ENCODE data around the gene USP17L30.
"Not testable (repeated sequence)": the region's sequence is repeated elsewhere in the genome, so short reads cannot be mapped to it uniquely, and the experiment has no call there.

USP17L30 gene

DNA sequence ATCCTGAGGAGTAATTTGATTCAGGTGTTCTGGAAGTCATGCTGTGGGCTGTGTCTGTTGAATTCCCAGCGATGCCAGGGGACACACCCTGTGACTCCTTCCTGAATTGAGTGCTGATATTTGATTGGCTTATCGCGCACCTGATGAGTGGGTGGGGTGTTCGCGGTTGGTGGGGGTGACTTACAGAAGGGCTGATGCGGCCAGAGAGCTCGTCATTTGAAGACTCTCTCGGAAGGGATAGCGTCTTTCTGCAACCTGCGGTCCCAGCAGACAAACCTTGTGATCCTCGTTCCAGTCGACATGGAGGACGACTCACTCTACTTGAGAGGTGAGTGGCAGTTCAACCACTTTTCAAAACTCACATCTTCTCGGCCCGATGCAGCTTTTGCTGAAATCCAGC is at the start of gene USP17L30:
Gene USP17L30 (plus strand): TSS at position 301 of the 400 bp plus-strand sequence. CDS start 0 bp downstream, at position 301.
- not testable (repeated sequence) for DNase-seq (ENCODE audit: low read depth); H3K4me3 ChIP-seq (replicated peaks; ENCODE audit: low read depth, low read length)

- DNase-seq (ENCODE audit: low read depth); H3K4me3 ChIP-seq (replicated peaks; ENCODE audit: low read depth, low read length): not testable (repeated sequence)
Measured at GRCh38 chr4:9324191-9324590, 38.7 kb upstream of the USP17L30 start.

DNA sequence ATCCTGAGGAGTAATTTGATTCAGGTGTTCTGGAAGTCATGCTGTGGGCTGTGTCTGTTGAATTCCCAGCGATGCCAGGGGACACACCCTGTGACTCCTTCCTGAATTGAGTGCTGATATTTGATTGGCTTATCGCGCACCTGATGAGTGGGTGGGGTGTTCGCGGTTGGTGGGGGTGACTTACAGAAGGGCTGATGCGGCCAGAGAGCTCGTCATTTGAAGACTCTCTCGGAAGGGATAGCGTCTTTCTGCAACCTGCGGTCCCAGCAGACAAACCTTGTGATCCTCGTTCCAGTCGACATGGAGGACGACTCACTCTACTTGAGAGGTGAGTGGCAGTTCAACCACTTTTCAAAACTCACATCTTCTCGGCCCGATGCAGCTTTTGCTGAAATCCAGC is 38.1 kb upstream of the USP17L30 start, which contains the start of gene USP17L24:
Gene USP17L24 (plus strand): TSS at position 301 of the 400 bp plus-strand sequence. CDS start 0 bp downstream, at position 301.
- DNase-seq (ENCODE audit: low read depth); H3K4me3 ChIP-seq (replicated peaks; ENCODE audit: low read depth, low read length): not testable (repeated sequence)

- not testable (repeated sequence) for DNase-seq (ENCODE audit: low read depth)
Measured at GRCh38 chr4:9329611-9330010, 33.3 kb upstream of the USP17L30 start, which contains the start of gene USP17L25. Gene USP17L25 (plus strand): TSS chr4:9329911. CDS start chr4:9329911, 0 bp downstream.

GRCh38 chr4:9334358-9334757 is 28.6 kb upstream of the USP17L30 start, which contains the start of gene USP17L26:
Gene USP17L26 (plus strand): TSS chr4:9334658. CDS start chr4:9334658, 0 bp downstream.
- not testable (repeated sequence) for DNase-seq (ENCODE audit: low read depth); H3K4me3 ChIP-seq (replicated peaks; ENCODE audit: low read depth, low read length)

More at GRCh38 chr4:9329611-9330010, 33.3 kb upstream of the USP17L30 start, which contains the start of gene USP17L25:
- H3K4me3 ChIP-seq (replicated peaks; ENCODE audit: low read depth, low read length), result not testable (repeated sequence)

- DNase-seq (ENCODE audit: low read depth); H3K4me3 ChIP-seq (replicated peaks; ENCODE audit: low read depth, low read length): not testable (repeated sequence)
Measured at GRCh38 chr4:9339103-9339502, 23.8 kb upstream of the USP17L30 start, which contains the start of gene USP17L5. Gene USP17L5 (plus strand): TSS chr4:9339403. CDS start chr4:9339403, 0 bp downstream.

DNA sequence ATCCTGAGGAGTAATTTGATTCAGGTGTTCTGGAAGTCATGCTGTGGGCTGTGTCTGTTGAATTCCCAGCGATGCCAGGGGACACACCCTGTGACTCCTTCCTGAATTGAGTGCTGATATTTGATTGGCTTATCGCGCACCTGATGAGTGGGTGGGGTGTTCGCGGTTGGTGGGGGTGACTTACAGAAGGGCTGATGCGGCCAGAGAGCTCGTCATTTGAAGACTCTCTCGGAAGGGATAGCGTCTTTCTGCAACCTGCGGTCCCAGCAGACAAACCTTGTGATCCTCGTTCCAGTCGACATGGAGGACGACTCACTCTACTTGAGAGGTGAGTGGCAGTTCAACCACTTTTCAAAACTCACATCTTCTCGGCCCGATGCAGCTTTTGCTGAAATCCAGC is 19.1 kb upstream of the USP17L30 start, which contains the start of gene USP17L27:
Gene USP17L27 (plus strand): TSS at position 301 of the 400 bp plus-strand sequence. CDS start 0 bp downstream, at position 301.
- not testable (repeated sequence) for H3K4me3 ChIP-seq (replicated peaks; ENCODE audit: low read depth, low read length); DNase-seq (ENCODE audit: low read depth)

GRCh38 chr4:9348593-9348992 is 14.3 kb upstream of the USP17L30 start, which contains the start of gene USP17L28:
Gene USP17L28 (plus strand): TSS chr4:9348893. CDS start chr4:9348893, 0 bp downstream.
- not testable (repeated sequence) for DNase-seq (ENCODE audit: low read depth); H3K4me3 ChIP-seq (replicated peaks; ENCODE audit: low read depth, low read length)

DNA sequence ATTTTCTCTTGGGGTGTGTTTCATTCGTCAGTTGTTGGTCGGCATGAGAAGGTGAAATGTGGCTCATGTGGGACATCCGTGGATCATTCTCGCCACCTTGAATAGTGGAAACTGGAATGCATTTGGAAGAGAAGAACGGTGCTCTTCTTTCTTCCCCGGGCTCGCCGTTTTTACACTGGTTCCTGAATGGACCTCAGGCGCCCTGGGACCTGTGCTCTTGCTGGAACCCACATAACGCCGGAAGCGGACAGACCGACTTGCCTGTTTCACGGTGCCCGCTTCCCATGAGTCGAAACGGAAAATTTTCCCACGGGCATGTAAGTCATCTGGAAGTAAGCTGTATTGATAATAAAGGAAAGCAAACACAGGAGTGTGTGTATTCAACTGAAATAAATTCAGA is 12.1 kb upstream of the USP17L30 start:
- DNase-seq (ENCODE audit: low read depth); H3K4me3 ChIP-seq (replicated peaks; ENCODE audit: low read depth, low read length): not testable (repeated sequence)

DNA sequence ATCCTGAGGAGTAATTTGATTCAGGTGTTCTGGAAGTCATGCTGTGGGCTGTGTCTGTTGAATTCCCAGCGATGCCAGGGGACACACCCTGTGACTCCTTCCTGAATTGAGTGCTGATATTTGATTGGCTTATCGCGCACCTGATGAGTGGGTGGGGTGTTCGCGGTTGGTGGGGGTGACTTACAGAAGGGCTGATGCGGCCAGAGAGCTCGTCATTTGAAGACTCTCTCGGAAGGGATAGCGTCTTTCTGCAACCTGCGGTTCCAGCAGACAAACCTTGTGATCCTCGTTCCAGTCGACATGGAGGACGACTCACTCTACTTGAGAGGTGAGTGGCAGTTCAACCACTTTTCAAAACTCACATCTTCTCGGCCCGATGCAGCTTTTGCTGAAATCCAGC is 9.6 kb upstream of the USP17L30 start, which contains the start of gene USP17L29:
Gene USP17L29 (plus strand): TSS at position 301 of the 400 bp plus-strand sequence. CDS start 0 bp downstream, at position 301.
- DNase-seq (ENCODE audit: low read depth); H3K4me3 ChIP-seq (replicated peaks; ENCODE audit: low read depth, low read length): not testable (repeated sequence)

DNA sequence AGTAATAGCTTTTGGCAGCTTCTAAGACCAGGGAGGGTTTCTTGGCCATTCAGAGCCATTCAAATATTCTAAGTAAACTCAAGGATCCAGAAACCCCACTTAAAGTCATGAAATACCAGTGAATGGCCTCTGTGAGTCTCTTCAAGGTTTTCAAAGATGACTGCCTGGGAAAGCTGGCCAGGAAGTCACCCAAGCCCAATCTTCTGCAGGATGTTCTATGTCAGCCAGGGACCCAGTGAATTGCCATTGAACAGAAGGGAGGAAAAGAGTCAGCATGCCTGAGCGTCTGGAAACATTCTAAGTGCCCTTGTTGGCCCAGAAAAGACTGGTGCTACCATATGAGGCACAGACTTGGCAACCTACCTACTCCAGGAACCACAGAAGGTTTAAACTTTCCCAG is 17.0 kb downstream of the USP17L30 start:
- H3K4me3 ChIP-seq (replicated peaks; ENCODE audit: low read depth, low read length); DNase-seq (ENCODE audit: low read depth): not testable (repeated sequence)

GRCh38 chr4:9381012-9381534 is 18.1 kb downstream of the USP17L30 start:
- peak overlapping the region; percentile 38 for H3K4me3 ChIP-seq (replicated peaks; ENCODE audit: low read depth, low read length)
- peak; percentile 12 for TF ChIP-seq CTCF (IDR thresholded peaks at IDR 0.05; ENCODE audit: low read length, missing control alignments)
- DNase-seq (ENCODE audit: low read depth), result peak; percentile 0

DNA sequence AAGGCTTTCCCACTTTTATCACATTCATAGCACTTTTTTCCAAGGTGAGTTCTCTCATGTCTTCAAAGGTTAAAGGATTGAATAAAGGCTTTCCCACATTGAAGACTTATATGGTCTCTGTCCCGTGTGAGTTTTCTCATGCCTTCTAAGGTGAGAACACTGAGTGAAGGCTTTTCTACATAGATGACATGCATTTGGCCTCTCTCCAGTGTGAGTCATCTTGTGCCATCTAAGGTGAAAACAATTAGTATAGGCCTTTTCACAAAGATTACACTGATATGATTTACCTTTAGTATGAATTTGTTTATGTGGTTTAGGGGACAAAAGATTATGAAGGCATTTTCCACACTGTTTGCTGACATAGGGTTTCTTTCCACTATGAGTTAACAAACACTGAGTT is 21.2 kb downstream of the USP17L30 start:
- DNase-seq (ENCODE audit: low read depth), result no peak
- no peak for TF ChIP-seq CTCF (IDR thresholded peaks at IDR 0.05; ENCODE audit: low read length, missing control alignments)
- H3K4me3 ChIP-seq (replicated peaks; ENCODE audit: low read depth, low read length), result no peak overlapping the region

- not testable (repeated sequence) for DNase-seq (ENCODE audit: low read depth)
Measured at GRCh38 chr4:9389001-9389400, 26.1 kb downstream of the USP17L30 start.

DNA sequence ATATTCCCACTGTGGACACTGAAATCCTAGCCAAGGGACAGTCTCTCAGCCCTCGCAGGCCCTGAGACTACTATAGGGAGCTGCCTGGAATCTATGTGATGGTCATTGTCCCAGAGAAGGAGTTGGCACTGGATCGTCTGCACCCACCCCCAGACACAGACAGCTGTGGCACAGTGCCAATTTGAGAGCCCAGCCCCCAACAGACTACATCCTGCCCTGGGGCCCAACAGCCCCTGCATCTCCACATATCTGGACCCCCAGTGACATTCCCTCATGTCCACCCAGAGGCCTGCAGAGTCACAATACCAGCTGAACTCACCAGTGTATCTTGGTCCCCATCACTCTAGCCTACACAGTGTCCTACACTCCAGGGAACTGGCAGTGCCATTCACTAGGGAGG is 42.8 kb downstream of the USP17L30 start:
- not testable (repeated sequence) for DNase-seq (ENCODE audit: low read depth); H3K4me3 ChIP-seq (replicated peaks; ENCODE audit: low read depth, low read length)

More at GRCh38 chr4:9389001-9389400, 26.1 kb downstream of the USP17L30 start:
- H3K4me3 ChIP-seq (replicated peaks; ENCODE audit: low read depth, low read length), result not testable (repeated sequence)

DNA sequence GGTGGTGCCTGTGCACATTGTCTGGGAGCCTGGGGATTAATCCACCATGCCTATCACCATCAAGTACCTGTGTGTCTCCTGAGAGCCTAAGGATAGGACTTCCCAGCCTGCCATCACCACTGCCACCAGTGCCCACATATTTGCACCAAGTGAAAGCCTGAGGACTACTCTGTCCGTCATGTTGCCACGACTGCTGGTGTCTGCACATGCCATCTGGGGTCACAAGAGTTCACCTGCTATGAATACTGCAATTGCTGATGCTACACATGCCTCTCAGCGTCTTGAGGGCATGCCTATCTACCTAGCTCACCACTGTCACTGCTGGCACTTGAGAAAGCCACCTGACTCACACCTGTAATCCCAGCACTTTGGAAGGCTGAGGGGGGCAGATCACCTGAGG is 43.6 kb downstream of the USP17L30 start:
- H3K4me3 ChIP-seq (replicated peaks; ENCODE audit: low read depth, low read length); DNase-seq (ENCODE audit: low read depth): not testable (repeated sequence)

Data from fibroblast of pulmonary artery (primary cell).